NCI-H526 (cell line): ENCODE data around the gene ZNF681.
A peak's percentile ranks its signal among the peaks of the same experiment; 100 is the strongest.
"Not testable (repeated sequence)": the region's sequence is repeated elsewhere in the genome, so short reads cannot be mapped to it uniquely, and the experiment has no call there.

Source experiments
- DNase-seq, 2 experiments: peaks; one replicate each; lab custom pipeline; 2025; lab: John Stamatoyannopoulos, UW

The ZNF681 gene

GRCh38 chr19:23774106-23774505 lies 15.4 kb upstream of the ZNF681 start:
- DNase-seq = no peak

- DNase-seq = no peak
Measured at GRCh38 chr19:23772675-23773063, 14.0 kb upstream of the ZNF681 start.

- no peak for DNase-seq
Measured at GRCh38 chr19:23771761-23772674, 13.3 kb upstream of the ZNF681 start.

GRCh38 chr19:23771316-23771715 lies 12.6 kb upstream of the ZNF681 start:
- DNase-seq = no peak

- no peak for DNase-seq
Measured at GRCh38 chr19:23770672-23771250, 12.1 kb upstream of the ZNF681 start.

- no peak for DNase-seq
Measured at GRCh38 chr19:23769691-23770468, 11.2 kb upstream of the ZNF681 start.

GRCh38 chr19:23766951-23767350 lies 8.3 kb upstream of the ZNF681 start:
- DNase-seq = no peak

GRCh38 chr19:23764781-23765180 lies 6.1 kb upstream of the ZNF681 start:
- DNase-seq = no peak

GRCh38 chr19:23762884-23763711 lies 4.4 kb upstream of the ZNF681 start:
- DNase-seq = peak; percentile 62 to 85

GRCh38 chr19:23762548-23762883 lies 3.8 kb upstream of the ZNF681 start:
- DNase-seq = no peak

GRCh38 chr19:23760326-23760725 lies 1.6 kb upstream of the ZNF681 start:
- DNase-seq = not testable (repeated sequence)

- DNase-seq = not testable (repeated sequence)
Measured at GRCh38 chr19:23743633-23744232, 15.0 kb downstream of the ZNF681 start.

- not testable (repeated sequence) for DNase-seq
Measured at GRCh38 chr19:23730729-23731465, 27.8 kb downstream of the ZNF681 start.

GRCh38 chr19:23724161-23724560 lies 34.5 kb downstream of the ZNF681 start:
- not testable (repeated sequence) for DNase-seq

GRCh38 chr19:23718802-23719201 lies 39.9 kb downstream of the ZNF681 start:
- no peak for DNase-seq

GRCh38 chr19:23716792-23717191 lies 41.9 kb downstream of the ZNF681 start:
- no peak for DNase-seq

GRCh38 chr19:23709347-23709746 lies 49.3 kb downstream of the ZNF681 start:
- no peak for DNase-seq

GRCh38 chr19:23706657-23707056 lies 52.0 kb downstream of the ZNF681 start:
- no peak for DNase-seq

- DNase-seq = no peak
Measured at GRCh38 chr19:23699521-23699860, 59.2 kb downstream of the ZNF681 start.

GRCh38 chr19:23698711-23699520 lies 59.8 kb downstream of the ZNF681 start:
- no peak for DNase-seq
